ENCODE results near the gene ZFYVE27.

ZFYVE27 gene

DNA sequence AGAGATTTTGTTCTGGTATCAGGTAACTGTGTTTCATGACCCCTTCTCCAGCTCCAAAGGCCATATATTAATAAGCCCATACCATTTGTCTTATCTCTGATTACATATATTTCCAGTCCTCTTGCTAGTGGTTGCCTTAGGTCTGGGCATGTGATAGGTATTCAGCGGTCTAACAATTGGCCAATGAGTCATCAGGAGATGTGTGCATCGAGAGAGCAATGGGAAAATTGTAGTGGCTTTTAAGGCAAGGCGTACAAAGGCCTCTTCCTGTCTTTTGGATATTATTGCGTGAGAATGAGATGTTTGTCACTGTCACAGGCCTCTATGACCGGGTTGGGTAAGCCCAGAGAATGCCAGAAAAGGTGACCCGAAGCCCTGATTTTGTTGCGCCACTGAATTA is 73.5 kb downstream of the ZFYVE27 start:
- DNase-seq (ENCODE audit: low read depth): peak; percentile 79
- H3K4me3 ChIP-seq (ENCODE audit: low read length): no peak overlapping the region
- TF ChIP-seq, protein P1, sequence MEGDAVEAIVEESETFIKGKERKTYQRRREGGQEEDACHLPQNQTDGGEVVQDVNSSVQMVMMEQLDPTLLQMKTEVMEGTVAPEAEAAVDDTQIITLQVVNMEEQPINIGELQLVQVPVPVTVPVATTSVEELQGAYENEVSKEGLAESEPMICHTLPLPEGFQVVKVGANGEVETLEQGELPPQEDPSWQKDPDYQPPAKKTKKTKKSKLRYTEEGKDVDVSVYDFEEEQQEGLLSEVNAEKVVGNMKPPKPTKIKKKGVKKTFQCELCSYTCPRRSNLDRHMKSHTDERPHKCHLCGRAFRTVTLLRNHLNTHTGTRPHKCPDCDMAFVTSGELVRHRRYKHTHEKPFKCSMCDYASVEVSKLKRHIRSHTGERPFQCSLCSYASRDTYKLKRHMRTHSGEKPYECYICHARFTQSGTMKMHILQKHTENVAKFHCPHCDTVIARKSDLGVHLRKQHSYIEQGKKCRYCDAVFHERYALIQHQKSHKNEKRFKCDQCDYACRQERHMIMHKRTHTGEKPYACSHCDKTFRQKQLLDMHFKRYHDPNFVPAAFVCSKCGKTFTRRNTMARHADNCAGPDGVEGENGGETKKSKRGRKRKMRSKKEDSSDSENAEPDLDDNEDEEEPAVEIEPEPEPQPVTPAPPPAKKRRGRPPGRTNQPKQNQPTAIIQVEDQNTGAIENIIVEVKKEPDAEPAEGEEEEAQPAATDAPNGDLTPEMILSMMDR (IDR thresholded peaks at IDR 0.05; ENCODE audit: insufficient read depth, low read depth, low read length, missing control alignments): no peak
